Neuronal stem cell (in vitro differentiated cells): Measurements from ENCODE around the gene ANKRD40CL.

ENCODE experiments used
- DNase-seq: peaks from one replicate; pipeline ENCODE4 v3.0.0-alpha.2; 2013; ENCODE audit warnings: low spot score
- H2AFZ ChIP-seq: one replicate; pipeline ENCODE4 v1.6.1; 2013; ENCODE audit warnings: mild to moderate bottlenecking, low read length, inconsistent platforms
- H2AK5ac ChIP-seq: 2 replicates; pipeline ENCODE4 v1.6.1; 2013; ENCODE audit warnings: low read depth, mild to moderate bottlenecking, inconsistent platforms, low read length, moderate library complexity, mixed read lengths
- H2BK120ac ChIP-seq: 2 replicates; pipeline ENCODE4 v1.6.1; 2013; ENCODE audit warnings: low read depth, mild to moderate bottlenecking, inconsistent platforms, low read length, moderate library complexity, mixed read lengths
- H2BK12ac ChIP-seq: one replicate; pipeline ENCODE4 v1.6.1; 2013; ENCODE audit warnings: low read length, inconsistent platforms
- H2BK15ac ChIP-seq: 2 replicates; pipeline ENCODE4 v1.6.1; 2013; ENCODE audit warnings: mild to moderate bottlenecking, low read length, inconsistent platforms, mixed read lengths
- H2BK5ac ChIP-seq: one replicate; pipeline ENCODE4 v1.6.1; 2013; ENCODE audit warnings: inconsistent platforms, mild to moderate bottlenecking, low read length, moderate library complexity
- H3K14ac ChIP-seq: one replicate; pipeline ENCODE4 v1.6.1; 2013; ENCODE audit warnings: low read length, inconsistent platforms
- H3K18ac ChIP-seq: 2 replicates; pipeline ENCODE4 v1.6.1; 2013; ENCODE audit warnings: low read length, inconsistent platforms
- H3K23ac ChIP-seq: 2 replicates; pipeline ENCODE4 v1.6.1; 2013; ENCODE audit warnings: low read depth, mild to moderate bottlenecking, mixed read lengths, low read length, inconsistent platforms; ENCODE audit not compliant: poor library complexity
- H3K27ac ChIP-seq: replicated peaks from 3 replicates; pipeline ENCODE4 v1.5.1; 2013; ENCODE audit warnings: low read length, inconsistent platforms
- H3K27me3 ChIP-seq, 3 experiments: 2 replicates each; pipeline ENCODE4 v1.6.1; 2013; ENCODE audit warnings: low read length in 3 of 3, mild to moderate bottlenecking in 2 of 3, inconsistent platforms in 1 of 3, low read depth in 1 of 3, mixed read lengths in 1 of 3, moderate library complexity in 1 of 3; ENCODE audit not compliant: control insufficient read depth in 3 of 3, insufficient read depth in 3 of 3
- H3K36me3 ChIP-seq, 2 donors: replicated peaks in 1 of 2; 2 replicates each; pipeline ENCODE4 v1.6.1; 2013; ENCODE audit warnings: low read length in 2 of 2; ENCODE audit not compliant: control insufficient read depth in 2 of 2, insufficient read depth in 2 of 2
- H3K4ac ChIP-seq: 2 replicates; pipeline ENCODE4 v1.6.1; 2013; ENCODE audit warnings: inconsistent platforms, mild to moderate bottlenecking, low read length, moderate library complexity
- H3K4me1 ChIP-seq, 2 donors: 1 replicate in 1 of 2; 2 replicates in 1 of 2; pipeline ENCODE4 v1.6.1; 2013; ENCODE audit warnings: low read length in 2 of 2, low read depth in 1 of 2; ENCODE audit not compliant: control insufficient read depth in 2 of 2, insufficient read depth in 1 of 2
- H3K4me2 ChIP-seq: one replicate; pipeline ENCODE4 v1.6.1; 2013; ENCODE audit warnings: mild to moderate bottlenecking, low read length, inconsistent platforms; ENCODE audit not compliant: insufficient read depth, poor library complexity, severe bottlenecking
- H3K4me3 ChIP-seq, 2 donors: 2 replicates each; pipeline ENCODE4 v1.5.1; 2013; ENCODE audit warnings: low read length in 2 of 2, mild to moderate bottlenecking in 2 of 2, inconsistent platforms in 1 of 2, moderate library complexity in 1 of 2
- H3K79me1 ChIP-seq: one replicate; pipeline ENCODE4 v1.6.1; 2013; ENCODE audit warnings: low read depth, mild to moderate bottlenecking, inconsistent platforms, low read length, moderate library complexity
- H3K9ac ChIP-seq: one replicate; pipeline ENCODE4 v1.6.1; 2013; ENCODE audit warnings: mild to moderate bottlenecking, low read depth, low read length, inconsistent platforms; ENCODE audit not compliant: poor library complexity
- H3K9me3 ChIP-seq, 2 donors: replicated peaks in 1 of 2; 2 replicates each; pipeline versions ENCODE3 to v1.6.1; 2013; ENCODE audit warnings: low read length in 2 of 2, mild to moderate bottlenecking in 2 of 2, inconsistent platforms in 1 of 2, low read depth in 1 of 2, mixed read lengths in 1 of 2, moderate library complexity in 1 of 2; ENCODE audit not compliant: control insufficient read depth in 2 of 2, insufficient read depth in 1 of 2
- H4K8ac ChIP-seq: one replicate; pipeline ENCODE4 v1.6.1; 2013; ENCODE audit warnings: low read depth, mild to moderate bottlenecking, inconsistent platforms, low read length, moderate library complexity
- H4K91ac ChIP-seq: one replicate; pipeline ENCODE4 v1.6.1; 2013; ENCODE audit warnings: low read length, low read depth, mild to moderate bottlenecking, inconsistent platforms; ENCODE audit not compliant: poor library complexity
- WGBS, 2 donors: extraction: QIAGEN DNeasy Blood & Tissue Kit; methylation state at CpG; one replicate each; pipeline ENCODE4 v1.1.7; 2013; ENCODE audit warnings: missing lambda C conversion rate in 2 of 2, mixed read lengths in 1 of 2; ENCODE audit not compliant: insufficient read length in 2 of 2, insufficient replicate concordance in 1 of 2; ENCODE audit errors: extremely low coverage in 2 of 2; 5-methylcytosine and 5-hydroxymethylcytosine counted together

The ANKRD40CL gene

DNA sequence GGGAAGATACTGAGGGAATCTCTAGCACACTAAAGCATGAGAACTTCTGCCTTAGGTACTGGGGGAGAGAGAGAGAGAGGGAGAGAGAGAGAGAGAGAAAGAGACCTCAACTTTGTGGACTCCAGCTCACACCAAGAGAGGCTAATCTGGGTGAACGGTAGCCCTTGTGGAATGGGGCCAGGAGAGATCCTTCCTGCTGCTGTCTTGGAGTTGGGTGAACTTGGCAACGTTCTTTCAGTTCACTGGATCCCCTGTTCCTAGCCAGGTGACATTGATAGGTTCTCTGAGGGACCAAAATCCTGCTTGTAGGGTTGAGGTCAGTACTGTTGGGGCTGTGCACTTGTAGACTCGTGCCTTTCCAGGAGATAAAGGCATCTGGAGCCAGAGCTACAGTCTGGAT lies 41.6 kb upstream of the ANKRD40CL start:
- Histone ChIP-seq H3K27me3 (peaks cover 0 to 16% (median 0%) of the 10 kb centered on the region in 3 experiments), H3K27ac (no peak overlapping the region), H3K4me2 (no peak overlapping the region), H3K14ac (no peak overlapping the region), H3K23ac (no peak overlapping the region), H2BK15ac (no peak overlapping the region), H3K4me3 (no peak overlapping the region), H2BK12ac (no peak overlapping the region), H4K91ac (no peak overlapping the region), H2BK120ac (no peak overlapping the region), H4K8ac (no peak overlapping the region), H3K36me3 (no peaks in the 10 kb centered on the region), H2BK5ac (no peak overlapping the region), H3K9ac (no peak overlapping the region), H3K79me1 (no peaks in the 10 kb centered on the region), H3K9me3 (no peaks in the 10 kb centered on the region), H3K18ac (no peak overlapping the region), H3K4me1 (peaks cover 0 to 3% of the 10 kb centered on the region in 2 donors), H2AK5ac (no peak overlapping the region), H3K4ac (no peak overlapping the region), H2AFZ (no peak overlapping the region)
- no CpG with 5 or more reads among the region's 3 CpGs for WGBS, 2 donors
- no peak for DNase-seq

DNA sequence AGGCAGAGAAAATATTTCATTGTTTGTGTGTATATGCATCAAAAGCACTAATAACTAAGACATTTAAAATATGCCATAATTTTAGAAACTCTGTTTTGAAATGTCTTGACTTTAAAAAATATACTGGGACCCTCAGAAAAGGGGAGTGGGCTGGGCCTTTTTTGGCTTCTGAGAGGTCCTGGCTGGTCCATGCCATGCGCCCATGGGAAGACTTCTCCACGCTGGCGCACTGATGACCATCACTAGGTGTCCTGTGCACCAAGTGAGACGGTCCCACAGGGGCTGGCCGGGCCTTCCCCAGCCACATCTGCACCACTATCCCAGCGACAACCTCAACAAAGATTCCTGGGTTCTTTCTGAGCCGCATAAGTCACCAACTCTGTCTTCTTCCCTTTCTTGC lies 41.1 kb upstream of the ANKRD40CL start:
- Histone ChIP-seq H2BK120ac (no peak overlapping the region), H3K4me1 (peaks cover 2 to 3% of the 10 kb centered on the region in 2 donors), H3K4me3 (no peak overlapping the region), H3K27ac (no peak overlapping the region), H2AFZ (no peak overlapping the region), H3K23ac (no peak overlapping the region), H3K9ac (no peak overlapping the region), H3K9me3 (no peaks in the 10 kb centered on the region), H2BK5ac (no peak overlapping the region), H3K14ac (no peak overlapping the region), H4K8ac (no peak overlapping the region), H3K4ac (no peak overlapping the region), H3K79me1 (no peaks in the 10 kb centered on the region), H2AK5ac (no peak overlapping the region), H3K18ac (no peak overlapping the region), H4K91ac (no peak overlapping the region), H3K36me3 (no peaks in the 10 kb centered on the region), H3K4me2 (no peak overlapping the region), H2BK12ac (no peak overlapping the region), H2BK15ac (no peak overlapping the region), H3K27me3 (peaks cover 0 to 16% (median 0%) of the 10 kb centered on the region in 3 experiments)
- no peak for DNase-seq
- WGBS, 2 donors, result no CpG with 5 or more reads among the region's 7 CpGs

DNA sequence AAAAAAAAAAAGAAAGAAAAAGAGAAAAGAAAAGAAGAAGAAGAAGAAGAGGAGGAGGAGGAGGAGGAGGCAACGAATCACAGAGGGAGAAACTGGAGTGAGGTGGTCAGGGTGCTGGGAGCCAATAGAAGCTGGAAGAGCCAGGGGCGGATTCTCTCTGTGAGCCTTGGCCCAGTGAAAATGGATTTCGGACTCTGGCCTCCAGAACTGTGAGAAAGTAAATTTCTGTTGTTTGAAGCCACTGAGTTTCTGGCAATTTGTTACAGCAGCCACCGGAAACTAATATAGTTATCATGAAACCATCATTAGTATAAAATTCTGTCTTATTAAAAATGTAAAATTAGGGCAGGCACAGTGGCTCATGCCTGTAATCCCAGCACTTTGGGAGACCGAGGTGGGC lies 40.4 kb upstream of the ANKRD40CL start:
- no peak overlapping the region for H2BK15ac ChIP-seq
- H2AK5ac ChIP-seq, result no peak overlapping the region
- H3K18ac ChIP-seq, result no peak overlapping the region
- peaks cover 0 to 16% (median 0%) of the 10 kb centered on the region in 3 experiments for H3K27me3 ChIP-seq
- H3K9me3 ChIP-seq, result no peaks in the 10 kb centered on the region
- no peak overlapping the region for H3K14ac ChIP-seq
- H3K36me3 ChIP-seq, result no peaks in the 10 kb centered on the region
- H2BK120ac ChIP-seq, result no peak overlapping the region
- no peak overlapping the region for H3K23ac ChIP-seq
- no peak for DNase-seq
- H2AFZ ChIP-seq, result no peak overlapping the region
- H3K4me2 ChIP-seq, result no peak overlapping the region
- H2BK12ac ChIP-seq, result no peak overlapping the region
- no peak overlapping the region for H3K4ac ChIP-seq
- no CpG with 5 or more reads among the region's 5 CpGs for WGBS, 2 donors
- H3K9ac ChIP-seq, result no peak overlapping the region
- no peak overlapping the region for H4K91ac ChIP-seq
- no peaks in the 10 kb centered on the region for H3K79me1 ChIP-seq
- no peak overlapping the region for H2BK5ac ChIP-seq
- H4K8ac ChIP-seq, result no peak overlapping the region
- peaks cover 3% of the 10 kb centered on the region in 2 donors for H3K4me1 ChIP-seq
- no peak overlapping the region for H3K27ac ChIP-seq
- H3K4me3 ChIP-seq, result no peak overlapping the region

DNA sequence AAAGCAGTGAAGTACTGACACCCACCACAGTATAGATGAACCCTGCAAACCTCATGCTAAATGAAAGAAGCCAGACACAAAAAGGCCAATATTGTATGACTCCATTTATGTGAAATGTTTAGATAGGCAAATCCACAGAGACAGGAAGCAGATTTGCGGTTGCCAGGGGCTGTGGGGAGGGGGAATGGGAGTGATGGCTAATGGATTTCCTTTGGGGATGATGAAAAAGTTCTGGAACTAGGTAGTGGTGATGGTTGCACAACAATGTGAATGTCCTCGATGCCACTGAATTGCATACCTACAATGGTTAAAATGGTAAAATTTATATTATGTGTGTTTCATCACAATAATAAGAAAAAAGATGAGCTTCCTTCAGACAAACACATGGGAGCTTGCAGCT lies 39.7 kb upstream of the ANKRD40CL start:
- Histone ChIP-seq H4K91ac (no peak overlapping the region), H2AFZ (no peak overlapping the region), H2BK5ac (no peak overlapping the region), H2AK5ac (no peak overlapping the region), H3K4me3 (no peak overlapping the region), H3K9ac (no peak overlapping the region), H3K14ac (no peak overlapping the region), H3K27ac (no peak overlapping the region), H3K27me3 (peaks cover 0 to 16% (median 0%) of the 10 kb centered on the region in 3 experiments), H2BK15ac (no peak overlapping the region), H2BK120ac (no peak overlapping the region), H3K4me2 (no peak overlapping the region), H2BK12ac (no peak overlapping the region), H3K4ac (no peak overlapping the region), H3K4me1 (peaks cover 3% of the 10 kb centered on the region in 2 donors), H3K36me3 (no peaks in the 10 kb centered on the region), H3K18ac (no peak overlapping the region), H3K23ac (no peak overlapping the region), H3K79me1 (no peaks in the 10 kb centered on the region), H4K8ac (no peak overlapping the region), H3K9me3 (no peaks in the 10 kb centered on the region)
- WGBS, 2 donors, result no CpG with 5 or more reads among the region's 2 CpGs
- no peak for DNase-seq
